ENCODE results near the gene SLC7A7.
"Not testable (repeated sequence)": the region's sequence is repeated elsewhere in the genome, so short reads cannot be mapped to it uniquely, and the experiment has no call there.

The SLC7A7 gene

GRCh38 chr14:22780941-22781300 is 34.3 kb downstream of the SLC7A7 start:
- no peak overlapping the region for H3K27ac ChIP-seq (ENCODE audit: low read depth, low read length)
- H3K9ac ChIP-seq (ENCODE audit: low read length): no peak overlapping the region
- H3K4me1 ChIP-seq (ENCODE audit: control insufficient read depth, insufficient read depth, low read length): peaks cover 13% of the 10 kb centered on the region; the same call in 1 of the 2 replicates
- H3K36me3 ChIP-seq (ENCODE audit: control insufficient read depth, insufficient read depth, low read length): no peaks in the 10 kb centered on the region
- no peaks in the 10 kb centered on the region for H3K9me3 ChIP-seq (ENCODE audit: control insufficient read depth, insufficient read depth, low read depth, low read length)
- no peak overlapping the region for H3K4me3 ChIP-seq (ENCODE audit: low read depth, low read length)
- no peaks in the 10 kb centered on the region for H3K27me3 ChIP-seq (ENCODE audit: control insufficient read depth, insufficient read depth, low read length)

DNA sequence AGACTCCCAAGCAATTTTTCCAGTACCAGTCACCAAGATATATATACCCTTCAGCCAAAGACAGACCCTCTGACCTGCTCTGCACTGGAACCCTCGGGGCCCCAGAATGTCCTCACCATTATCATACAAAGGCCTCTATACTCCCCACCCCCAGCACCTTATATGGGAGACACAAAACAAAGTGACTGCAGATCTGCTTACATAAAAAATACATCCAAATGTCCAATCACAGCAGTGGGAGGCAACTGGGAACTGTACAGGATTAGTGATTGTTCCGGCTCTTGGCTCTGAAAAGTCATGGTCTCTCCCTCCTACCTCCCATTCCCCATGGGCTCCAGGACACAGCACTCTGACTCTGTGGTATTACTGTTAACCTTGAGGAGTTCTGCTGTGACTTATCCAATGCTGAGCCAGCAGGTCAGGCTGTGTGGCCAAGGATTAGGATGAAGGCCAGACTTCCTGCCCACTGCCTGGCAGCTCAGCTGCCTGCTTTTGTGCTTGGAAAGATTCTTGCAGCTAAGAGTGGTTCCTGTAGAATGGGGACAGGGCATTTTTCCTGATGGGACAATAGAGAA is 35.0 kb downstream of the SLC7A7 start:
- Histone ChIP-seq H3K36me3 (ENCODE audit: control insufficient read depth, insufficient read depth, low read length) (peaks cover 4% of the 10 kb centered on the region; the same call in 1 of the 2 replicates), H3K9ac (ENCODE audit: low read length) (no peak overlapping the region), H3K27ac (ENCODE audit: low read depth, low read length) (no peak overlapping the region)

GRCh38 chr14:22778084-22778483 is 37.2 kb downstream of the SLC7A7 start:
- no peak overlapping the region for H3K27ac ChIP-seq (ENCODE audit: low read depth, low read length)
- no peak overlapping the region for H3K4me3 ChIP-seq (ENCODE audit: low read depth, low read length)
- no peaks in the 10 kb centered on the region for H3K9me3 ChIP-seq (ENCODE audit: control insufficient read depth, insufficient read depth, low read depth, low read length)
- peaks cover 14% of the 10 kb centered on the region for H3K36me3 ChIP-seq (ENCODE audit: control insufficient read depth, insufficient read depth, low read length)
- no peaks in the 10 kb centered on the region for H3K27me3 ChIP-seq (ENCODE audit: control insufficient read depth, insufficient read depth, low read length)
- peaks cover 13% of the 10 kb centered on the region; the same call in 1 of the 2 replicates for H3K4me1 ChIP-seq (ENCODE audit: control insufficient read depth, insufficient read depth, low read length)
- H3K9ac ChIP-seq (ENCODE audit: low read length): no peak overlapping the region

More for the DNA sequence above, 35.0 kb downstream of the SLC7A7 start:
- Histone ChIP-seq H3K27me3 (ENCODE audit: control insufficient read depth, insufficient read depth, low read length) (no peaks in the 10 kb centered on the region), H3K9me3 (ENCODE audit: control insufficient read depth, insufficient read depth, low read depth, low read length) (no peaks in the 10 kb centered on the region), H3K4me1 (ENCODE audit: control insufficient read depth, insufficient read depth, low read length) (peaks cover 13% of the 10 kb centered on the region; the same call in 1 of the 2 replicates), H3K4me3 (ENCODE audit: low read depth, low read length) (no peak overlapping the region)

DNA sequence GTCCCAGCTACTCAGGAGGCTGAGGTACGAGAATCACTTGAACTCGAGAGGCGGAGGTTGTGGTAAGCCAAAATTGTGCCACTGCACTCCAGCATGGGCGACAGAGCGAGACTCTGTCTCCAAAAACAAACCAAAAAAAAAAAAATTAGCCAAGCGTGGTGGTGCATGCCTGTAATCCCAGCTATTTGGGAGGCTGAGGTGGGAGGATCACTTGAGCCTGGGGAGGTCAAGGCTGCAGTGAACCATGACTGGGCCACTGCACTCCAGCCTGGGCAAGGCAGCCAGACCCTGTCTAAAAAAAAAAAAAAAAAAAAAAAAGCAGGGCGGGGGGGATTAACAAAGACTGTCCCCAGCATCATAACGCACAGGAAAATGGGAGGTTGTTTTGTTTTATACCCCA is 38.4 kb downstream of the SLC7A7 start:
- H3K9me3 ChIP-seq (ENCODE audit: control insufficient read depth, insufficient read depth, low read depth, low read length); H3K4me3 ChIP-seq (ENCODE audit: low read depth, low read length); H3K27me3 ChIP-seq (ENCODE audit: control insufficient read depth, insufficient read depth, low read length); H3K27ac ChIP-seq (ENCODE audit: low read depth, low read length); H3K9ac ChIP-seq (ENCODE audit: low read length): not testable (repeated sequence)
- H3K36me3 ChIP-seq (ENCODE audit: control insufficient read depth, insufficient read depth, low read length): peaks cover 24% of the 10 kb centered on the region
- H3K4me1 ChIP-seq (ENCODE audit: control insufficient read depth, insufficient read depth, low read length): peaks cover 13% of the 10 kb centered on the region; the same call in 1 of the 2 replicates

DNA sequence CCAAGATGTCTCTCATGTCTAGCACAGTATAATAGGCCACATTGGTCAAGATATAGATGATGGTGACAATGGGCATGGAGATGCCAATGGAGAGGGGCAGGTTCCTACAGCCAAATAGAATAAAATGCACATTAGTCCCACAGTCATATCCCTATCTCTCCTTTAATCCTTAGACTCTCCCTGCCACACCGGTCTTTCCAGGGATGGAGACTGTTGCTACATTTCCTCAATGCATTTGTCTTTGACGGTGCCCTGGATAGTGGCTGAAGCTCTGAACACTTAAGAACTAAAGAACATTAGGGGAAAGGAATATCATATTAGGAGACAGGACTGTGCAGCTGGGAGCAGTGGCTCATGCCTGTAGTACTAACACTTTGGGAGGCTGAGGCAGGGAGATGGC is 39.0 kb downstream of the SLC7A7 start:
- H3K27ac ChIP-seq (ENCODE audit: low read depth, low read length): no peak overlapping the region
- H3K9me3 ChIP-seq (ENCODE audit: control insufficient read depth, insufficient read depth, low read depth, low read length): no peaks in the 10 kb centered on the region
- no peak overlapping the region for H3K9ac ChIP-seq (ENCODE audit: low read length)
- peaks cover 30% of the 10 kb centered on the region for H3K36me3 ChIP-seq (ENCODE audit: control insufficient read depth, insufficient read depth, low read length)
- H3K27me3 ChIP-seq (ENCODE audit: control insufficient read depth, insufficient read depth, low read length): no peaks in the 10 kb centered on the region
- H3K4me3 ChIP-seq (ENCODE audit: low read depth, low read length): no peak overlapping the region
- H3K4me1 ChIP-seq (ENCODE audit: control insufficient read depth, insufficient read depth, low read length): peaks cover 10% of the 10 kb centered on the region; the same call in 1 of the 2 replicates

- H3K9me3 ChIP-seq (ENCODE audit: control insufficient read depth, insufficient read depth, low read depth, low read length): no peaks in the 10 kb centered on the region
- no peak overlapping the region for H3K27ac ChIP-seq (ENCODE audit: low read depth, low read length)
- no peaks in the 10 kb centered on the region for H3K27me3 ChIP-seq (ENCODE audit: control insufficient read depth, insufficient read depth, low read length)
- H3K4me1 ChIP-seq (ENCODE audit: control insufficient read depth, insufficient read depth, low read length): no peaks in the 10 kb centered on the region
- H3K36me3 ChIP-seq (ENCODE audit: control insufficient read depth, insufficient read depth, low read length): peaks cover 51% of the 10 kb centered on the region
- no peak overlapping the region for H3K4me3 ChIP-seq (ENCODE audit: low read depth, low read length)
- H3K9ac ChIP-seq (ENCODE audit: low read length): no peak overlapping the region
These were observed 41.1 kb downstream of the SLC7A7 start for GRCh38 chr14:22774011-22774706.

GRCh38 chr14:22773162-22774010 is 41.8 kb downstream of the SLC7A7 start:
- H3K27ac ChIP-seq (ENCODE audit: low read depth, low read length): no peak overlapping the region
- no peak overlapping the region for H3K9ac ChIP-seq (ENCODE audit: low read length)
- peaks cover 57% of the 10 kb centered on the region for H3K36me3 ChIP-seq (ENCODE audit: control insufficient read depth, insufficient read depth, low read length)
- H3K27me3 ChIP-seq (ENCODE audit: control insufficient read depth, insufficient read depth, low read length): no peaks in the 10 kb centered on the region
- no peak overlapping the region for H3K4me3 ChIP-seq (ENCODE audit: low read depth, low read length)
- no peaks in the 10 kb centered on the region for H3K4me1 ChIP-seq (ENCODE audit: control insufficient read depth, insufficient read depth, low read length)
- no peaks in the 10 kb centered on the region for H3K9me3 ChIP-seq (ENCODE audit: control insufficient read depth, insufficient read depth, low read depth, low read length)

GRCh38 chr14:22772725-22773124 is 42.5 kb downstream of the SLC7A7 start:
- H3K27ac ChIP-seq (ENCODE audit: low read depth, low read length): no peak overlapping the region
- H3K9ac ChIP-seq (ENCODE audit: low read length): no peak overlapping the region
- H3K4me1 ChIP-seq (ENCODE audit: control insufficient read depth, insufficient read depth, low read length): no peaks in the 10 kb centered on the region
- H3K9me3 ChIP-seq (ENCODE audit: control insufficient read depth, insufficient read depth, low read depth, low read length): no peaks in the 10 kb centered on the region
- no peak overlapping the region for H3K4me3 ChIP-seq (ENCODE audit: low read depth, low read length)
- no peaks in the 10 kb centered on the region for H3K27me3 ChIP-seq (ENCODE audit: control insufficient read depth, insufficient read depth, low read length)
- H3K36me3 ChIP-seq (ENCODE audit: control insufficient read depth, insufficient read depth, low read length): peaks cover 63% of the 10 kb centered on the region

DNA sequence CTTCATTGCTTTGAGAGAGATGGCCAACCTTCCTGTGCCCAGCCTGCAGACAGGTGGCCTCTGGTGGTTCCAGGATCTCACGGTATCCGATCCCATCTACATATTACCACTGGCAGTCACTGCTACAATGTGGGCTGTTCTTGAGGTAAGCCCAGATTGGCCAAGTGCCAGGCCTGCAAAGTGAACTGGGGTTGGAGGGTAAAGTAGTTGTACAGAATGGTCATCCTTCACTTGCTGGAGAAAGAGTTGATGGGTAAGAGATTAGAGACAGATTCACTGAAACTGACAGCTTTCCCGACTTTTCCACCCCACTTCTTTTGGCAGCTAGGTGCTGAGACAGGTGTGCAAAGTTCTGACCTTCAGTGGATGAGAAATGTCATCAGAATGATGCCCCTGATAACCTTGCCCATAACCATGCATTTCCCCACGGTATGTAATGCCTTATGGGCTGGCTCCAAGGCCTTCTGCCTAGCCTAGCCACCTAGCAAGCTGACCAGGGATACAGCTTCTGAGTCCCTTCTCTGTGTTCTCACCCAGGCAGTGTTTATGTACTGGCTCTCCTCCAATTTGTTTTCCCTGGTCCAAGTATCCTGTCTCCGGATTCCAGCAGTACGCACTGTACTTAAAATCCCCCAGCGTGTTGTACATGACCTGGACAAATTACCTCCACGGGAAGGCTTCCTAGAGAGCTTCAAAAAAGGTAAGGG is 44.6 kb downstream of the SLC7A7 start:
- H3K36me3 ChIP-seq (ENCODE audit: control insufficient read depth, insufficient read depth, low read length): peaks cover 63% of the 10 kb centered on the region
- H3K9ac ChIP-seq (ENCODE audit: low read length): no peak overlapping the region
- no peak overlapping the region for H3K27ac ChIP-seq (ENCODE audit: low read depth, low read length)
- H3K9me3 ChIP-seq (ENCODE audit: control insufficient read depth, insufficient read depth, low read depth, low read length): no peaks in the 10 kb centered on the region
- peaks cover 7% of the 10 kb centered on the region; the same call in 1 of the 2 replicates for H3K4me1 ChIP-seq (ENCODE audit: control insufficient read depth, insufficient read depth, low read length)
- no peak overlapping the region for H3K4me3 ChIP-seq (ENCODE audit: low read depth, low read length)
- no peaks in the 10 kb centered on the region for H3K27me3 ChIP-seq (ENCODE audit: control insufficient read depth, insufficient read depth, low read length)

- Histone ChIP-seq H3K9ac (ENCODE audit: low read length) (no peak overlapping the region), H3K4me1 (ENCODE audit: control insufficient read depth, insufficient read depth, low read length) (peaks cover 7% of the 10 kb centered on the region; the same call in 1 of the 2 replicates), H3K27me3 (ENCODE audit: control insufficient read depth, insufficient read depth, low read length) (no peaks in the 10 kb centered on the region), H3K4me3 (ENCODE audit: low read depth, low read length) (no peak overlapping the region), H3K27ac (ENCODE audit: low read depth, low read length) (no peak overlapping the region), H3K36me3 (ENCODE audit: control insufficient read depth, insufficient read depth, low read length) (peaks cover 59% of the 10 kb centered on the region), H3K9me3 (ENCODE audit: control insufficient read depth, insufficient read depth, low read depth, low read length) (no peaks in the 10 kb centered on the region)
These were observed 45.9 kb downstream of the SLC7A7 start for GRCh38 chr14:22769369-22769768.
